Liver (tissue), 3 donors: ENCODE data around the gene CLCN1.

Experiments
- CTCF ChIP-seq: fragments of 150-350 bp; IDR thresholded peaks from 2 replicates; pipeline ENCODE4 v1.5.1; 2017; ENCODE audit warnings: improper control_type of control experiment, low read depth, low read length; ENCODE audit not compliant: missing input control
- EGR1 ChIP-seq, 2 donors: IDR thresholded peaks; 2 replicates each; pipeline ENCODE4 v1.6.1; 2016 to 2018; ENCODE audit warnings: antibody characterized with exemption in 2 of 2, low read depth in 2 of 2
- RAD21 ChIP-seq, 2 donors: IDR thresholded peaks; 2 replicates each; pipeline ENCODE4 v1.6.1; 2016; ENCODE audit warnings: antibody characterized with exemption in 2 of 2, mild to moderate bottlenecking in 2 of 2
- REST ChIP-seq: IDR thresholded peaks from 2 replicates; pipeline ENCODE4 v1.6.1; 2016; ENCODE audit warnings: antibody characterized with exemption, mild to moderate bottlenecking
- SP1 ChIP-seq: IDR thresholded peaks from 2 replicates; pipeline ENCODE4 v1.6.1; 2018; ENCODE audit warnings: antibody characterized with exemption, mild to moderate bottlenecking
- TAF1 ChIP-seq: conservative IDR thresholded peaks from 2 replicates; pipeline ENCODE4 v1.6.1; 2016; ENCODE audit warnings: antibody characterized with exemption, mild to moderate bottlenecking
- YY1 ChIP-seq: IDR thresholded peaks from 2 replicates; pipeline ENCODE4 v1.6.1; 2016; ENCODE audit warnings: antibody characterized with exemption, mild to moderate bottlenecking
- donor health status: healthy.
- donor health status: healthy.

GRCh38 chr7:143285470-143285778 is 30.5 kb upstream of the CLCN1 start:
- no peak for TF ChIP-seq CTCF
- no peak for TF ChIP-seq TAF1
- TF ChIP-seq REST, result no peak
- no peak for TF ChIP-seq YY1
- no peak for TF ChIP-seq RAD21 (IDR thresholded peaks at IDR 0.05)
- TF ChIP-seq EGR1 (IDR thresholded peaks at IDR 0.05; ENCODE audit: low read depth in 2 of 2), result no peak
- TF ChIP-seq SP1, result no peak
